SK-N-SH (cell line): Measurements from ENCODE around the gene YJEFN3. TPM values are rescaled to one million over a fixed set of nuclear protein-coding genes. Genes with fewer than 3 reads are reported as not detected.

Experiments
- CTCF ChIA-PET: fragments of 300-600, 350-600 bp; formaldehyde crosslinking; extraction: SDS; loops from one replicate; lab custom pipeline; 2021; lab: Yijun Ruan, JAX
- POLR2A ChIA-PET: fragments of 350-600 bp; sonication (Branson Sonifier 250); formaldehyde crosslinking; extraction: SDS; loops from one replicate; lab custom pipeline; 2020; ENCODE audit warnings: antibody characterized with exemption, inconsistent platforms; lab: Yijun Ruan, JAX
- DNase-seq: peaks from one replicate; pipeline ENCODE4 v3.0.0; 2012
- H2AFZ ChIP-seq: fragments of 200-600 bp; sonication (generic); 2 replicates; pipeline ENCODE4 v1.8.1; 2016; ENCODE audit warnings: antibody characterized with exemption, mild to moderate bottlenecking, low read depth
- H3F3A ChIP-seq: fragments of 200-600 bp; sonication (generic); replicated peaks from 2 replicates; pipeline ENCODE3; 2016; ENCODE audit warnings: antibody characterized with exemption, mild to moderate bottlenecking; ENCODE audit not compliant: insufficient read depth
- H3K27ac ChIP-seq, 2 experiments: fragments of 200-500 bp in 1 of 2; fragments of 200-600 bp in 1 of 2; sonication (Bioruptor generic) in 1 of 2; sonication (generic), shearing (Covaris generic) in 1 of 2; 2 replicates each; pipeline versions ENCODE4 v1.5.1 to v1.6.1; 2014 to 2016; ENCODE audit warnings: low read depth in 2 of 2, inconsistent platforms in 1 of 2, low read length in 1 of 2, mild to moderate bottlenecking in 1 of 2, mixed read lengths in 1 of 2
- H3K27me3 ChIP-seq: fragments of 200-600 bp; sonication (generic), shearing (Covaris generic); 2 replicates; pipeline ENCODE4 v1.6.1; 2016; ENCODE audit warnings: mixed run types; ENCODE audit not compliant: insufficient read depth
- H3K36me3 ChIP-seq, 2 experiments: fragments of 200-500 bp in 1 of 2; fragments of 200-600 bp in 1 of 2; sonication (Bioruptor generic) in 1 of 2; sonication (generic) in 1 of 2; replicated peaks in 1 of 2; 2 replicates each; pipeline versions ENCODE3 to v1.5.1; 2014 to 2016; ENCODE audit warnings: low read length in 1 of 2, mild to moderate bottlenecking in 1 of 2; ENCODE audit not compliant: insufficient read depth in 2 of 2, control insufficient read depth in 1 of 2
- H3K4me1 ChIP-seq, 2 experiments: fragments of 200-500 bp in 1 of 2; fragments of 200-600 bp in 1 of 2; sonication (Bioruptor generic) in 1 of 2; sonication (generic), shearing (Covaris generic) in 1 of 2; 2 replicates each; pipeline versions ENCODE4 v1.5.1 to v1.6.1; 2014 to 2016; ENCODE audit warnings: low read depth in 1 of 2, low read length in 1 of 2, mixed run types in 1 of 2; ENCODE audit not compliant: insufficient read depth in 2 of 2, control insufficient read depth in 1 of 2
- H3K4me2 ChIP-seq: fragments of 200-600 bp; sonication (generic), shearing (Covaris generic); 2 replicates; pipeline ENCODE4 v1.6.1; 2017; ENCODE audit warnings: mixed run types
- H3K4me3 ChIP-seq, 2 experiments: fragments of 200-500 bp in 1 of 2; fragments of 200-600 bp in 1 of 2; sonication (Bioruptor generic) in 1 of 2; sonication (generic), shearing (Covaris generic) in 1 of 2; 2 replicates each; pipeline versions ENCODE4 v1.5.1 to v1.8.1; 2014 to 2016; ENCODE audit warnings: low read depth in 2 of 2, inconsistent platforms in 1 of 2, low read length in 1 of 2, mild to moderate bottlenecking in 1 of 2, mixed read lengths in 1 of 2, moderate library complexity in 1 of 2
- H3K79me2 ChIP-seq: fragments of 200-600 bp; sonication (generic); 2 replicates; pipeline ENCODE4 v1.8.1; 2017; ENCODE audit warnings: mild to moderate bottlenecking; ENCODE audit not compliant: insufficient read depth
- H3K9ac ChIP-seq: fragments of 200-600 bp; sonication (generic); 2 replicates; pipeline ENCODE4 v1.6.1; 2017; ENCODE audit warnings: mixed run types
- H3K9me2 ChIP-seq: fragments of 200-600 bp; sonication (generic); 2 replicates; pipeline ENCODE4 v1.6.1; 2017; ENCODE audit warnings: mixed run types
- H3K9me3 ChIP-seq: fragments of 200-600 bp; sonication (generic); 2 replicates; pipeline ENCODE4 v1.6.1; 2017; ENCODE audit warnings: mixed run types, mild to moderate bottlenecking, moderate library complexity
- H4K20me1 ChIP-seq: fragments of 200-600 bp; sonication (generic); 2 replicates; pipeline ENCODE4 v1.6.1; 2017; ENCODE audit warnings: mild to moderate bottlenecking, mixed run types; ENCODE audit not compliant: insufficient read depth
- CHD2 ChIP-seq: fragments of 150-350 bp; IDR thresholded peaks from 2 replicates; pipeline ENCODE4 v1.6.1; 2018; ENCODE audit warnings: low read length; ENCODE audit not compliant: partially characterized antibody
- CTCF ChIP-seq: fragments of 200-600 bp; sonication (generic); IDR thresholded peaks from 2 replicates; pipeline ENCODE4 v1.6.1; 2017; ENCODE audit warnings: antibody characterized with exemption, mild to moderate bottlenecking, moderate library complexity
- ELF1 ChIP-seq: IDR thresholded peaks from 2 replicates; pipeline ENCODE4 v1.4.0; 2012
- FOXM1 ChIP-seq: IDR thresholded peaks from 2 replicates; pipeline ENCODE4 v1.4.0; 2012; ENCODE audit warnings: low read depth, mild to moderate bottlenecking
- GABPA ChIP-seq: IDR thresholded peaks from 2 replicates; pipeline ENCODE4 v1.4.0; 2012; ENCODE audit warnings: low read depth, mild to moderate bottlenecking
- GATA2 ChIP-seq: sonication (generic); formaldehyde crosslinking; IDR thresholded peaks from 2 replicates; pipeline ENCODE4 v1.5.0; 2020; ENCODE audit warnings: mild to moderate bottlenecking, missing genetic modification reagents
- JUND ChIP-seq: IDR thresholded peaks from 2 replicates; pipeline ENCODE4 v1.4.0; 2012
- MAX ChIP-seq: IDR thresholded peaks from 2 replicates; pipeline ENCODE4 v1.4.0; 2012; ENCODE audit warnings: low read depth
- MXI1 ChIP-seq: IDR thresholded peaks from 2 replicates; pipeline ENCODE4 v1.6.1; 2012; ENCODE audit warnings: mild to moderate bottlenecking, low read depth, low read length, improper control_type of control experiment
- NFIC ChIP-seq: IDR thresholded peaks from 2 replicates; pipeline ENCODE4 v1.4.0; 2012; ENCODE audit warnings: borderline replicate concordance
- PBX3 ChIP-seq: IDR thresholded peaks from 2 replicates; pipeline ENCODE4; 2012
- RCOR1 ChIP-seq: fragments of 150-350 bp; IDR thresholded peaks from 2 replicates; pipeline ENCODE4 v1.6.1; 2017; ENCODE audit warnings: antibody characterized with exemption, low read length
- RFX5 ChIP-seq: IDR thresholded peaks from 2 replicates; pipeline ENCODE4 v1.6.1; 2012; ENCODE audit warnings: mild to moderate bottlenecking, improper control_type of control experiment, low read length
- RXRA ChIP-seq: IDR thresholded peaks from 2 replicates; pipeline ENCODE4 v1.4.0; 2012; ENCODE audit warnings: low read depth, mild to moderate bottlenecking, borderline replicate concordance
- TCF12 ChIP-seq: IDR thresholded peaks from 2 replicates; pipeline ENCODE4 v1.4.0; 2012
- TEAD4 ChIP-seq: IDR thresholded peaks from 2 replicates; pipeline ENCODE4 v1.4.0; 2012; ENCODE audit warnings: mild to moderate bottlenecking, borderline replicate concordance; ENCODE audit not compliant: insufficient read depth
- USF1 ChIP-seq: IDR thresholded peaks from 2 replicates; pipeline ENCODE4 v1.4.0; 2012; ENCODE audit warnings: low read depth, borderline replicate concordance
- YY1 ChIP-seq: IDR thresholded peaks from 2 replicates; pipeline ENCODE4 v1.4.0; 2012; ENCODE audit warnings: low read depth, mild to moderate bottlenecking
- ZBTB33 ChIP-seq: IDR thresholded peaks from 2 replicates; pipeline ENCODE4 v1.4.0; 2012; ENCODE audit warnings: low read depth, borderline replicate concordance
- WGBS: methylation state at CpG from one replicate; pipeline ENCODE4 v1.1.6; 2017; ENCODE audit warnings: low lambda C conversion rate; 5-methylcytosine and 5-hydroxymethylcytosine counted together
- polyA plus RNA-seq, 3 experiments: library from polyadenylated mRNA; depleted of rRNA; stranded (reverse); fragments of >200 nt; gene quantifications; 2 replicates each; pipeline ENCODE4 v1.2.3, GENCODE V29; 2012

The YJEFN3 gene
- polyA plus RNA-seq, 1 of the 3 experiments (the other 2 are of a cell fraction) = 7.2 TPM

GRCh38 chr19:19571071-19571786 lies 42.5 kb downstream of the YJEFN3 start:
- H2AFZ ChIP-seq = no peak overlapping the region
- DNase-seq = peak; percentile 10
- ChIA-PET POLR2A (no interaction called here), CTCF (interaction anchor here (2.5 to 9.3 kb wide), 2 partner anchors 18 to 40 kb away, joined by 6 to 56 read pairs; no protein-coding TSS in a partner anchor)
- H3F3A ChIP-seq = no peaks in the 10 kb centered on the region
- H4K20me1 ChIP-seq = no peaks in the 10 kb centered on the region
- H3K9me2 ChIP-seq = no peaks in the 10 kb centered on the region
- TF ChIP-seq GATA2 = no peak
- no peak for TF ChIP-seq RFX5
- no peak for TF ChIP-seq CHD2
- TF ChIP-seq MXI1 = no peak
- TF ChIP-seq YY1 = no peak
- no peak for TF ChIP-seq MAX
- TF ChIP-seq FOXM1 = no peak
- no peak for TF ChIP-seq USF1
- no peak for TF ChIP-seq ZBTB33
- TF ChIP-seq ELF1 = no peak
- no peak for TF ChIP-seq RXRA
- no peak for TF ChIP-seq GABPA
- TF ChIP-seq JUND = no peak
- no peak for TF ChIP-seq RCOR1
- TF ChIP-seq CTCF = no peak
- no peak for TF ChIP-seq TEAD4
- no peak for TF ChIP-seq TCF12
- TF ChIP-seq PBX3 = no peak
- no peak for TF ChIP-seq NFIC
- no peaks in the 10 kb centered on the region for H3K4me1 ChIP-seq
- H3K4me2 ChIP-seq = no peak overlapping the region
- H3K9me3 ChIP-seq = no peaks in the 10 kb centered on the region
- no peaks in the 10 kb centered on the region for H3K27me3 ChIP-seq
- no peaks in the 10 kb centered on the region for H3K79me2 ChIP-seq
- WGBS = 89% methylated on average over 11 of the region's 11 CpGs
- H3K27ac ChIP-seq = no peak overlapping the region
- H3K9ac ChIP-seq = no peak overlapping the region
- H3K36me3 ChIP-seq = no peaks in the 10 kb centered on the region
- no peak overlapping the region for H3K4me3 ChIP-seq
